ENCODE results near the gene CLCA2.

CLCA2 gene

GRCh38 chr1:86430376-86430775, 6.4 kb downstream of the CLCA2 start:
- no peak for DNase-seq (ENCODE audit: low spot score)

DNA sequence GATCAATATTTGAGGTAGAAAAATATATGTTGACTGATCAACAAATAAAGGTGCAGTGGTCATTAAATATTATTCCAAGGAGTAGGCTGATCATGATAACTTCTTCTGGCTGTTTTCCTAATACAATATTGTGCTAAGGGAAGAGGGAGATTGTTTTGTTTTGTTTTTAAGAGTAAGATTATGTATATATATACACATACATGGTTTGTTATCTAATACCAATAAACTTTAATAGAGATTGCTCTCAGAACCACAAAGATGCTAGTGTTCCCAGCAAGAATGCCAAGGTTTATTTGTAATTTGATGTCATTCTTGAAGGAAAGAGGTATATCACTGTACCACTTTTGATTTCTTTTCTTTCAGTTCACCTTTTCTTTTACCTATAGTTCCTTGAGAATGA, 10.1 kb downstream of the CLCA2 start:
- no peak for DNase-seq (ENCODE audit: low spot score)

DNA sequence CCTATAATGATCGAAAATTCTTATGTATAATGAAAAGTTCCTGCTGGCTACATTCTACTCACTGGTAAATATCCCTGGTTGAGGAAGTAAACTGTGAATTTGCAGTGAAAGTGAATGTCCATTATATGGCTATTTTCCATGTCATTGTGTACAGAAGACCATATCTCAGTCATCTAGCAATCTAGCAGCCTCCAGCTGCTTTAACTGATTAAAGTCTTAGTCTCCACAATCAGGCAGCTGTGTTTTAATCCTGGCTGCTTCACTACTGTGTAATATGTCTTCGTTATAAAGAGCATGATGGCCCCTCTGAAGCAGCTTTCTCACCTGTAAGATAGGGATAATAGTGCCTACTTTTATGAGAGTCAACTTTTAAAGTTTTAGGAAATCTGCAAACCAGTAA, 11.4 kb downstream of the CLCA2 start:
- no peak for DNase-seq (ENCODE audit: low spot score)

GRCh38 chr1:86436041-86436440, 12.1 kb downstream of the CLCA2 start:
- DNase-seq (ENCODE audit: low spot score) = no peak

GRCh38 chr1:86441581-86441980, 17.6 kb downstream of the CLCA2 start:
- DNase-seq (ENCODE audit: low spot score) = no peak

- no peak for DNase-seq (ENCODE audit: low spot score)
These were observed 18.0 kb downstream of the CLCA2 start for GRCh38 chr1:86441997-86442396.

DNA sequence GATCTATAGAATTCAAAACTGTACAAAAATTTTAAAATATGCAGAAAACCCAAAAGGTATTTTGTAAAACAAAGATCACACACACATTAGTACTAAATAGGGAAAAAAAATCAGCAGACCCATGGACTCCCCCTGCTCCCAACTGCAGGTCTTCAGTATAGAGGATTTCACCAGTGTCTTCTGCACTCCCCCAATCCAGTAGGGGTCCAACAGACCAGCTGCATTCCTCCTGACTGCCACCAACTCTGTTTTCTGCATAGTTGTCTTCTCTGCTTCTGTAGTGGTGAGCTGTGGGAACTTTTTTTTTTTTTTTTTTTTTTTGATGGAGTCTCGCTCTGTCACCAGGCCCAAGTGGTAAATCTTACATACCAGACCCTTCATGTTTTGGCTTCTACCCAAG, 21.9 kb downstream of the CLCA2 start:
- no peak for DNase-seq (ENCODE audit: low spot score)

DNA sequence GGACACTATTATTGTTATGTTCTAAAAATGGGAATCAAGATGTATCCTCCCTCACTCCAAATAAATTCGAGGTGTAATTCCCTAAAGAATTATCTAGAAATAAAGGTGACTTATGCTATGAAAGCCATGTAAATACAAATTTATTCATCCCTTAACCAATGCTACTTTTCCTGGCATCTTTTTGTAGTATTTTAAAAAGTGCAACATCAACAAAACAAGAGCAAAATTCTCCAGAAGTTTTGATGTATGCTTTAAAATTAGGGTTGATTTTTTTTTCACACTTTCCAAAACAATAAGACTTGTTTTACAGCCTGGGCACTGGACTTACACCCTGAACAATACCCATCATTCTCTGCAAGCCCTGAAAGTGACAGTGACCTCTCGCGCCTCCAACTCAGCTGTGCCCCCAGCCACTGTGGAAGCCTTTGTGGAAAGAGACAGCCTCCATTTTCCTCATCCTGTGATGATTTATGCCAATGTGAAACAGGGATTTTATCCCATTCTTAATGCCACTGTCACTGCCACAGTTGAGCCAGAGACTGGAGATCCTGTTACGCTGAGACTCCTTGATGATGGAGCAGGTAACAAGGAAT, 23.3 kb downstream of the CLCA2 start:
- no peak for DNase-seq (ENCODE audit: low spot score)

DNA sequence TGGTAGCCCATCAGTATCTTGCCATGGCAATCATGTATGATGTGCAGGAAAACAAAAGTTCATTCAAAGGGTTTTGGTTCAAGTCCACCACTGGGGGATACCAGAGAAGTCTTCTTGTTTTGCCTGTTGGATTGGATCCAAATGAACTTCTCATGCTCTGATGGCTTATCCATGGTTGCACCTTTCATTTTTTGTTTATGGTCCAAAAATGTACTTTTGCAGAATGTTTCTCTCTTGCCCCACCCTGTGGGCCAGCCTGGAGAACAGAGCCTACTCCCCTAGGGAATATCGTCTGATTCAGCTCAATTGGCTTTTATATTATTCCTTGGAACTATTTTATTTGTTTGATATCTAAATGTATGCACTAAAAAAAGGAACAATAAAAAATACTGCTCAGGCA, 24.7 kb downstream of the CLCA2 start:
- no peak for DNase-seq (ENCODE audit: low spot score)

DNA sequence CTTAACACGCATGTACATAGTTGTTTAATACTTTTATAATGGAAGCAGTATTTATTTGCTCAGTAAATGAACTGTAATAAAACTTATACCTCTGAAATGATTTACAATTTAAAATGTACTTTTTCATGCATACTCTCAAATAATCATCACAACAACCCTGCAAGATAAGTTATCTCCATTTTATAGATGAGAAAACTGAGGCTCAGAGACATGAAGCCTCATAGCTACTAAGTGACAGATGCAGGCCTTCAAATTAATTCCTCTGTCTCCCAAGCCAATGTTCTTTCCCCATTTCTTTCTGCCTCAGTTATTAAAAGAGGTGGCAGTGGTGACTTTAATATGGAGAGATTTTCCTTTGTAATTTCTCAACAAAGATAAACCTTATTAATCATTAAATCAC, 25.1 kb downstream of the CLCA2 start:
- DNase-seq (ENCODE audit: low spot score) = no peak

DNA sequence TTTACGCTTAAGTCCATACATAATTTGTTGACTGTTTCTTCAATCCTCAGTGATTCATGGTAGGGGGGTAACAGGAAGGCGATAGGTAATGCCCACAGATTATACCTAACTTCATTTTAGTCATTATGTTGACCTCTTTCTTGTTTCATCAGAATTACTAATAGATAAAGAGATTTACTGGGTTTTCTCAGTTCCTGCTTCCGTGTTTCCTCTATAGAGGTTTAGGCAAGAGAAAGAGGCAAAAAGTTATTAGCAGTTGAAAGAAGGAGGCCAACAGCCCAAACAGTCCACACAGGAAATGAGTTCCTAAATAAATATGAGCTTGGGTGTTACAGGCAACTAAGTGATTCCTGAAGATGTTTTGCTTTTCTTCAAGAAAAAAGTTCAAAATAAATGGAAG, 26.9 kb downstream of the CLCA2 start:
- DNase-seq (ENCODE audit: low spot score) = no peak

DNA sequence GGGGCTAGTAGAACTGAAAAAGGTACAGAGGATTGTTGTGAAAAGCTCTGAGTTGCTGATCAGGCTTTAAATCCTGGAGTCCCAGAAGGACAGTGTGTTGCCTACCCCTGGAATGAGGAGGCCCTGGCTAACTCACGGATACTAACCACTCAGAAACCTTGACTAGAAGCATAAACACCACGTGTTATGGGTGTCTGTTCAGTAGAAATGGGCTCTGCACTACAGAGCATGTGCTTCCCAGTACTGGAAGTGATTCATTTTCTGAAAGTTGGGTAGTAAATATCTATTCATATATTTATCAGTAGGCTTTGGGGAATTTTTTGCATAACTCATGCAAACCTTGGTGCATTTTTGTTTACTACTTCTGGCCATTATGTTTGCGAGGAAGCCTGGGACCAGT, 29.7 kb downstream of the CLCA2 start:
- no peak for DNase-seq (ENCODE audit: low spot score)

GRCh38 chr1:86455073-86455472, 31.1 kb downstream of the CLCA2 start:
- no peak for DNase-seq (ENCODE audit: low spot score)

DNA sequence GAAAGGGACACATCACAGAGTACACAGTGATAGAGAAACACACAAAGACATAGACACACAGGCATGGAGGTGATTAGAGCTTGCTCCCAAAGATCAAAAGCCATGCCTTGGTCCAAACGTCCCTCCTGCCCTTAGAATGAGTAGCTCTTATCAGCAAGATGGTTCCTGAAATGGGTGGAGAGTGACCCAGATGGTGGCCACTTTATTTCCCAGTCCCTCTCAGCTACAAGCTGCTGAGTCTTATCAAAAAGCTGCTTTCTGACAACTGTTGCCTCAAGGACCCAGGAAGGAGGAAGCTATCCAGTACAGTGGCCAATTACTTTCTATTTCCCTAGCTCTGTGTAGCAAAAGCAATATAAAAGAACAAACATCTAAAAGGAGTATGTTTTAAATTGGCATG, 37.0 kb downstream of the CLCA2 start:
- DNase-seq (ENCODE audit: low spot score) = no peak

- no peak for DNase-seq (ENCODE audit: low spot score)
These were observed 37.5 kb downstream of the CLCA2 start for GRCh38 chr1:86461482-86461881.

GRCh38 chr1:86464819-86465218, 40.8 kb downstream of the CLCA2 start:
- DNase-seq (ENCODE audit: low spot score) = no peak

DNA sequence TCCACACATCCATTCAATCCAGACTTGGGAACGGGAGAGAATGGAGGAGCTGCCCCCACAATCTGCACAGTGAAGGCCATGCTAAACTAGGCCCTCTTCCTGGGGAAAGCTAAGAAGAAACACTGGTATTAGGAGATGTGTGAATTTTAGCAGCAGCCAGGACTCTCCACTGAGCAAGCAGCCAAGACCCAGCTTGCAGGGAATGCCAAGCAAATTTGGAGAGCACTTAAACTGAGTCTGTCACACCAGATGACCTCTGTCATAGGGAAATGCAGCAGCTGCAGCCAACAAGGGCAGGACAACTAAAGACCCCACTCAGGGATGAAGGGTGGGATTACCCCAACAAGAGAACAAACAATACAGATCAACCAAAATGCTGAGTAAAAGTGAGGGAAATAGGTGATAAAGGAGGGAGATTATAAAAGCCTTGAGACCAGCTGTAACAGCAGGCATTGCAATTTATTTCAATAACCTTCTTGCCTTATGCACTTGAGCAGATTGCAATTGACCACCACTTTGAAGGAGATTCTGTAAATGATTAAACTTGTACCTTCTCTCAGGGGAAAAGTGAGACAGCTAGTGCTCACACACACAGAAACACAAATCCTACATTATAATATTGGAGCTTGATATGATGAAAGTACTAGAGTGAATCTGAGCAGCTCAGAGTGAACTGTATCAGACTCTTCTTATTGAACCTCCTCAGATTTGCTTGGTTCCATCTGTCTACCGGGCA, 42.3 kb downstream of the CLCA2 start:
- no peak for DNase-seq (ENCODE audit: low spot score)

GRCh38 chr1:86466986-86467385, 43.0 kb downstream of the CLCA2 start:
- DNase-seq (ENCODE audit: low spot score) = no peak

DNA sequence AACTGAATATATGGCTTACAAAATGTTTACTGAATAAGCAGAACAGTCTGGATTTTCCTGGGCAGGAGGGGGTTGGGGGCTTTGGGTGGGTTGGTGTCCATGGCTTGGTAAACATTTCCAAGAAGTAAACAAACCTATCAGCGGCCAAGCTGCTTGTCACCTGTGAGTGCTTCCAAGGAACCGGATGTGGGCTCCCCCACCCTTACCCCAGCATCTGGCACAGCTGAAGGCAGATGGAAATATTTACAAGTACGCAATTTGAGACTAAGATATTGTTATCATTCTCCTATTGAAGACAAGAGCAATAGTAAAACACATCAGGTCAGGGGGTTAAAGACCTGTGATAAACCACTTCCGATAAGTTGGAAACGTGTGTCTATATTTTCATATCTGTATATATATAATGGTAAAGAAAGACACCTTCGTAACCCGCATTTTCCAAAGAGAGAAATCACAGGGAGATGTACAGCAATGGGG, 44.6 kb downstream of the CLCA2 start, which contains the start of gene CLCA1:
TSS of gene CLCA1 (plus strand) at position 427 of the 477 bp plus-strand sequence. CDS start at position 472, 45 bp downstream.
- DNase-seq (ENCODE audit: low spot score) = no peak

DNA sequence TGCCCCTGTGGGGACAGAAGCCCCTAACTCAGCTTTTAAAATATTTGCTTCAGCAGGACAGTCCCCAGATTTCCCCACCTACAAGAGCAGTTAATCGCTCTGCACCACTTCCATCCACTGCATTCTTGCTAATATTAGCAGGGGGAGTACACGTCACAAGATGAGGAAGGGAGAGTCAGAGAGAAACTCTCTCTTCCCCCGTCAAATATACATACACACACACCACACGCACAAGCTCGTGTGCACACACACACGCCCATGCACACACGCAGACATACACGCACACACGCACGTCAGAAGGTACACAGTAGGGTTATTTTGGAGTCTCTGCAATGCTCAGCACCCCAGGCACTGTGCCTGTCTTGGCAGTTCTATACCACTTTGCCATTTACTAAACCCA, 46.9 kb downstream of the CLCA2 start:
- no peak for DNase-seq (ENCODE audit: low spot score)

DNA sequence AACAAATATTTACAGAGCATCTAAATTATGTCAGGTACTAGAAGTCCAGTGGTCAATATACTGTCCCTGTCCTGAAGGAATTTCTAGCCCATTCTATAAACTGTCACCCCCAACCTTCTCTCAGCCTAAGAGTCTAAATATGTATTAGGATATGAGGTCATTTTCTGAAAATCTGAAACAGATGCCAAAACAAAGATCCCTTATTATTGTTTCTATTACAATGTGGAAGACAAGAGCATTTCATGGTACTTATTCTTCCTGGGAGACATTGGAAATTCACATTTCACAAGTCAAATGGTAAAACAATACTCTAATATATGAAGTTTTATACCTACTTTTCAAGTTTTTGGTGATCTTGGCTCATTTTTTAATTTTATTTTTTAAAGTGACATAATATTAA, 47.3 kb downstream of the CLCA2 start:
- no peak for DNase-seq (ENCODE audit: low spot score)

- DNase-seq (ENCODE audit: low spot score) = no peak
These were observed 48.2 kb downstream of the CLCA2 start for GRCh38 chr1:86472152-86472551.

- DNase-seq (ENCODE audit: low spot score) = no peak
These were observed 48.8 kb downstream of the CLCA2 start for GRCh38 chr1:86472767-86473166.

DNA sequence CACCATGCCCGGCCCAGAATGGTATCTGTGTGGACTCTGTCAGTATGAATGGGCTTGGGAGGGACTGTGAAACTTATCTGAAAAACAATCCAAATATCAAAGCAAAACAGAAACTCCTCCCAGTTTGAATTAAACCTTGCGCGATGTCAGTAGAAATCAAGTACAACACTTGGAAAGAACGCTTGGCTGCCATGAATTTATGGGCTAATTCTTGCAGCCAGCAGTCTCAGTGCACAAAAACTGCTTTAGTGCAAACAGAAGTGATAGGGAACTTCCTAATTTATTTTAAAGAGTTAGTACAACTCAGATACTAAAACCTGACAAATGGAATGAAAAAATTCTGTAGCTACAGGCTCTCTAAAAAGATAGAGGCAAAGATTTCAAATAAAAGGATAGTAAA, 53.3 kb downstream of the CLCA2 start:
- DNase-seq (ENCODE audit: low spot score) = no peak
